ENCODE measurements around the gene LRP5.

Gene LRP5

GRCh38 chr11:68331338-68331947, 19.1 kb downstream of the LRP5 start:
- TF ChIP-seq CTCF (IDR thresholded peaks at IDR 0.05; ENCODE audit: low read depth, low read length, poor library complexity, severe bottlenecking) (no peak), EZH2phosphoT487 (IDR thresholded peaks at IDR 0.05; ENCODE audit: borderline replicate concordance, low read length) (no peak)
- Histone ChIP-seq H3K27ac (ENCODE audit: low read depth, low read length) (no peak overlapping the region), H3K4me3 (ENCODE audit: low read length) (no peak overlapping the region), H3K4me2 (ENCODE audit: low read length) (no peak overlapping the region), H3K9me2 (replicated peaks; ENCODE audit: control insufficient read depth, low read length) (no peaks in the 10 kb centered on the region), H3K9me3 (ENCODE audit: control insufficient read depth, insufficient read depth, low read length) (no peaks in the 10 kb centered on the region), H3K79me2 (ENCODE audit: control insufficient read depth, low read length) (0 out of 2 replicates have a peak, but pooled peaks cover 4% of the 10 kb centered on the region), H3K4me1 (ENCODE audit: control insufficient read depth, low read length) (peaks cover 22% of the 10 kb centered on the region), H3F3A (ENCODE audit: control insufficient read depth, insufficient read depth) (no peaks in the 10 kb centered on the region), H3K27me3 (ENCODE audit: control insufficient read depth, low read length) (no peaks in the 10 kb centered on the region), H4K20me1 (ENCODE audit: control insufficient read depth, insufficient read depth, low read depth, low read length) (no peaks in the 10 kb centered on the region), H3K36me3 (ENCODE audit: control insufficient read depth, low read length) (no peaks in the 10 kb centered on the region)

GRCh38 chr11:68332186-68332585, 19.8 kb downstream of the LRP5 start:
- no peaks in the 10 kb centered on the region for H3K36me3 ChIP-seq (ENCODE audit: control insufficient read depth, low read length)
- H3F3A ChIP-seq (ENCODE audit: control insufficient read depth, insufficient read depth) = no peaks in the 10 kb centered on the region
- 0 out of 2 replicates have a peak, but pooled peaks cover 4% of the 10 kb centered on the region for H3K79me2 ChIP-seq (ENCODE audit: control insufficient read depth, low read length)
- H3K4me3 ChIP-seq (ENCODE audit: low read length) = no peak overlapping the region
- H3K27me3 ChIP-seq (ENCODE audit: control insufficient read depth, low read length) = no peaks in the 10 kb centered on the region
- no peaks in the 10 kb centered on the region for H3K9me3 ChIP-seq (ENCODE audit: control insufficient read depth, insufficient read depth, low read length)
- H3K4me1 ChIP-seq (ENCODE audit: control insufficient read depth, low read length) = peaks cover 22% of the 10 kb centered on the region
- no peaks in the 10 kb centered on the region for H4K20me1 ChIP-seq (ENCODE audit: control insufficient read depth, insufficient read depth, low read depth, low read length)
- no peaks in the 10 kb centered on the region for H3K9me2 ChIP-seq (replicated peaks; ENCODE audit: control insufficient read depth, low read length)
- no peak overlapping the region for H3K27ac ChIP-seq (ENCODE audit: low read depth, low read length)
- TF ChIP-seq EZH2phosphoT487 (IDR thresholded peaks at IDR 0.05; ENCODE audit: borderline replicate concordance, low read length) (no peak), CTCF (IDR thresholded peaks at IDR 0.05; ENCODE audit: low read depth, low read length, poor library complexity, severe bottlenecking) (no peak)
- H3K4me2 ChIP-seq (ENCODE audit: low read length) = no peak overlapping the region

GRCh38 chr11:68333173-68333572, 20.8 kb downstream of the LRP5 start:
- no peaks in the 10 kb centered on the region for H3K36me3 ChIP-seq (ENCODE audit: control insufficient read depth, low read length)
- no peak overlapping the region for H3K4me3 ChIP-seq (ENCODE audit: low read length)
- peaks cover 13% of the 10 kb centered on the region for H3K4me1 ChIP-seq (ENCODE audit: control insufficient read depth, low read length)
- no peaks in the 10 kb centered on the region for H3K27me3 ChIP-seq (ENCODE audit: control insufficient read depth, low read length)
- no peaks in the 10 kb centered on the region for H3F3A ChIP-seq (ENCODE audit: control insufficient read depth, insufficient read depth)
- 0 out of 2 replicates have a peak, but pooled peaks cover 4% of the 10 kb centered on the region for H3K79me2 ChIP-seq (ENCODE audit: control insufficient read depth, low read length)
- TF ChIP-seq CTCF (IDR thresholded peaks at IDR 0.05; ENCODE audit: low read depth, low read length, poor library complexity, severe bottlenecking) (no peak), EZH2phosphoT487 (IDR thresholded peaks at IDR 0.05; ENCODE audit: borderline replicate concordance, low read length) (no peak)
- H3K9me3 ChIP-seq (ENCODE audit: control insufficient read depth, insufficient read depth, low read length) = no peaks in the 10 kb centered on the region
- no peaks in the 10 kb centered on the region for H4K20me1 ChIP-seq (ENCODE audit: control insufficient read depth, insufficient read depth, low read depth, low read length)
- H3K9me2 ChIP-seq (replicated peaks; ENCODE audit: control insufficient read depth, low read length) = no peaks in the 10 kb centered on the region
- no peak overlapping the region for H3K27ac ChIP-seq (ENCODE audit: low read depth, low read length)
- H3K4me2 ChIP-seq (ENCODE audit: low read length) = no peak overlapping the region
